Astrocyte of the spinal cord (primary cell): Measurements from ENCODE around the gene LCP2.

Experiments
- DNase-seq: peaks from one replicate; pipeline ENCODE4 v3.0.0; 2011; ENCODE audit warnings: low read depth, low spot score
- H3K4me3 ChIP-seq: 2 replicates; pipeline ENCODE4 v1.5.1; 2011; ENCODE audit warnings: low read depth, mild to moderate bottlenecking, low read length, moderate library complexity
- in situ Hi-C: cut with HindIII; loops from 2 replicates; pipeline ENCODE4 v1.10.0; 2017; ENCODE audit warnings: low sequenced_read_pairs
- TF ChIP-seq, protein P1 (sequence below): IDR thresholded peaks from 2 replicates; pipeline ENCODE4 v1.5.1; 2012; ENCODE audit warnings: low read depth, mild to moderate bottlenecking, low read length, inconsistent platforms

LCP2 gene

GRCh38 chr5:170294057-170294456 is 3.5 kb downstream of the LCP2 start:
- in situ Hi-C loops, result no loop called here
- DNase-seq, result no peak
- TF ChIP-seq, protein P1, sequence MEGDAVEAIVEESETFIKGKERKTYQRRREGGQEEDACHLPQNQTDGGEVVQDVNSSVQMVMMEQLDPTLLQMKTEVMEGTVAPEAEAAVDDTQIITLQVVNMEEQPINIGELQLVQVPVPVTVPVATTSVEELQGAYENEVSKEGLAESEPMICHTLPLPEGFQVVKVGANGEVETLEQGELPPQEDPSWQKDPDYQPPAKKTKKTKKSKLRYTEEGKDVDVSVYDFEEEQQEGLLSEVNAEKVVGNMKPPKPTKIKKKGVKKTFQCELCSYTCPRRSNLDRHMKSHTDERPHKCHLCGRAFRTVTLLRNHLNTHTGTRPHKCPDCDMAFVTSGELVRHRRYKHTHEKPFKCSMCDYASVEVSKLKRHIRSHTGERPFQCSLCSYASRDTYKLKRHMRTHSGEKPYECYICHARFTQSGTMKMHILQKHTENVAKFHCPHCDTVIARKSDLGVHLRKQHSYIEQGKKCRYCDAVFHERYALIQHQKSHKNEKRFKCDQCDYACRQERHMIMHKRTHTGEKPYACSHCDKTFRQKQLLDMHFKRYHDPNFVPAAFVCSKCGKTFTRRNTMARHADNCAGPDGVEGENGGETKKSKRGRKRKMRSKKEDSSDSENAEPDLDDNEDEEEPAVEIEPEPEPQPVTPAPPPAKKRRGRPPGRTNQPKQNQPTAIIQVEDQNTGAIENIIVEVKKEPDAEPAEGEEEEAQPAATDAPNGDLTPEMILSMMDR, result no peak
- no peak overlapping the region for H3K4me3 ChIP-seq

GRCh38 chr5:170293273-170293672 is 4.3 kb downstream of the LCP2 start:
- no peak for DNase-seq
- no peak overlapping the region for H3K4me3 ChIP-seq
- TF ChIP-seq, protein P1, result no peak
- in situ Hi-C loops, result no loop called here

GRCh38 chr5:170292179-170293104 is 5.1 kb downstream of the LCP2 start:
- no peak for DNase-seq
- H3K4me3 ChIP-seq, result no peak overlapping the region
- TF ChIP-seq, protein P1, result no peak
- in situ Hi-C loops, result no loop called here

- TF ChIP-seq, protein P1, result no peak
- no peak overlapping the region for H3K4me3 ChIP-seq
- in situ Hi-C loops, result no loop called here
- no peak for DNase-seq
Observed at GRCh38 chr5:170290498-170290897, 7.1 kb downstream of the LCP2 start.

DNA sequence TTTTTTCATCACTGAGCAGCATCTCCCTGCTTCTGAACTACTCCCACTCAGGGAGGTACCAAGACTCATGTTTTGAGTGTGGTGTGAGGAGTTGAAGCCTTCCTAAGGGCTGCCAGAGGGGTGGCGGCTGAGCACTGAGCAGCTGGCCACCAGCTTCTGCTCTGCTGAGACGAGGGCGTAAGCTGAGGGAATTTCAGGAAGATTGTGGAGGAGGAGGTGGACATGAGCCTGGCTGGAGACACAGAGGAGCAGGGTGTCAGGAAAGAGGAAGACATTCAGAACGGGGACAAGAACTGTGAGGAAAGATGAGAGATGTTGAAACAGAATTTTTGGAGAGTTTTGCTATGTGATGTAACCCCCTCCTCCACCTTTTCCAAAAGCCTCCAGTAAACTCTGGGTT is 7.8 kb downstream of the LCP2 start:
- TF ChIP-seq, protein P1, result no peak
- DNase-seq, result no peak
- in situ Hi-C loops, result no loop called here

GRCh38 chr5:170289121-170289520 is 8.5 kb downstream of the LCP2 start:
- in situ Hi-C loops, result no loop called here
- TF ChIP-seq, protein P1, result no peak
- no peak overlapping the region for H3K4me3 ChIP-seq
- DNase-seq, result no peak

More for the DNA sequence above, 7.8 kb downstream of the LCP2 start:
- H3K4me3 ChIP-seq, result no peak overlapping the region
